GM19328 (cell line): Measurements from ENCODE around the gene PLIN5.
"Not testable (repeated sequence)": the region's sequence is repeated elsewhere in the genome, so short reads cannot be mapped to it uniquely, and the experiment has no call there.

Experiments
- ATAC-seq: cut with Tn5 transposase; IDR thresholded peaks from one replicate; pipeline ENCODE4 v1.9.1; 2021; ENCODE audit warnings: mild to moderate bottlenecking, moderate library complexity; ENCODE audit not compliant: unreplicated experiment

The PLIN5 gene

DNA sequence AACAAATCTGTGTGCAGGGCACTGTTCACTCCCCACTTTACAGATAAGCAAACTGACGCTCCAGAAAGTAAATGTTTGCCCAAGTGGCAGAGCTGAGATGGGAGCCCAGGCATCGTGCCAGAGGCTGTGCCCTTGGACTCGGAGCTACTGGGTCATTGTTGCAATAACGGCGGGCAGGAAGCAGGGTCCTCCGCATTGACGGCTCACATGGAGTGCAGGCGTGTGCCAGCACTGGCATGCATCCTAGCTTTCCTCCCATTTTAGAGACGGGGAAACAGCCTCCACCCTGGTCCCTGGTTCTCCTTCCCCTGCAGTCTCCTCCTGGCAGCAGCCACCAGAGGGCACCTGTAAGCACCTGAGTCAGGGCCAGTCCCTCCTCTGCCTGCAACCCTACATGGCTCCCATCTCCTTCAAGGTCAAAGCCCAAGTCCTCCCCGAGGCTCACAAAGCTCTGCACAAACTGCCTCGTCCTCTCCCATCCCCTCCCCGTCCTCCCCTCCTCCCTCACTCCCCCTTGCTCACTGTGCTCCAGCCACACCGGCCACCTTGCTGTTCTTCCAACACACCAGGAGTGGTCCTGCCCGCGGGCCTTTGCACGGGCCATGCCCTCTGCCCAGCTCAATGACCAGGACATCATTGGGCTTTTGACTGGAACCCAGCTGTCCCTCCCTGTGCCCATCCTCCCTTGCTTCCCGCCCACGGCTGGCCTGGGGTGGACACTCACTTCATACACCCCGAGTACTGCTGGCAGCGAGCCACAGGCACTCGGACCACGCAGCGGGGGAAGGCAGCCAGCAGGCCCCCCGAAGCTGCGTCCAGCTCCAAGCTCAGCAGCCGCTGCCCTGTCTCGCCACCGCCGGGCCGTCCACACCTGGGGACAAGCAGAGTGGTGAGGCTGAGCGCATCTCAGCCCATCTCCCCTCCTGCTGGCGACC, 12.5 kb upstream of the PLIN5 start:
- ATAC-seq: no peak

DNA sequence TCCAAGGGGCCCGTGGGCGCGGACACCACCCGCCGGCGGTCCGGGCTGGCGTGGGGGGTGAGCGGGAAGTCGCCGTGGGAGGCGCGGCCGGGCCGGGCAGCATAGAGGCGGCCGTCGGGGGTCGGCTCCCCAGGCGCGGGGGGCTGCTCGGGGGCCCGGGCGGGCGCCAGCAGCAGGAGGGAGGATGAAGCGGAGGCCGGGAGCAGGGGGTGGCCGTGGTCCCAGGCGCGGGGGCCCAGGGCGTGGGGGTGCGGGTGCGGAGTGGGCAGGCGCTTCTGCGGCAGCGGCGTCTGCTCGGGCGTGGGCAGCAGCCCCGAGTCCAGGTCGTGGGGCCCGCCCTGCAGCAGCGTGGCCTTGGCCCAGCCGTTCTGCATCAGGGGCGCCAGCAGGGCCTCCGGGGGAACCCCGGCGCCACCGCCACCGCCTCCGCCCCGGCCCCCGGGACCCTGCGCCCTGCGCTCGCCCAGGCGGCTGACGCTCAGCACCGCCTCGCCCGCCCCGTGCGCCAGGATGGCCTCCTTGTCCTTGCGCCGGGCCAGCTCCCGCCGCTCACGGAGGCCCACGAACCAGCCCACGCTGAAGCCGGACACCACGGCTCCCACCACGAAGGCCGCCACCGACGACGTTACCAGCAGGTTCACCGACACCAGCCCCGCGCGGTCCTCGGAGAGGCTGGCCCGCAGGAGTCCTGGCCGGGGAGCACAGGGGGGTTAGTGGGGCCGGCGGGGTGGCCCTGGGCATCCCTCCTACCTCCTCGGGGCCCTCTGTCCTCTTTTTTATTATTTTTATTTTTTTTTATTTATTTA, 9.0 kb upstream of the PLIN5 start:
- no peak for ATAC-seq

DNA sequence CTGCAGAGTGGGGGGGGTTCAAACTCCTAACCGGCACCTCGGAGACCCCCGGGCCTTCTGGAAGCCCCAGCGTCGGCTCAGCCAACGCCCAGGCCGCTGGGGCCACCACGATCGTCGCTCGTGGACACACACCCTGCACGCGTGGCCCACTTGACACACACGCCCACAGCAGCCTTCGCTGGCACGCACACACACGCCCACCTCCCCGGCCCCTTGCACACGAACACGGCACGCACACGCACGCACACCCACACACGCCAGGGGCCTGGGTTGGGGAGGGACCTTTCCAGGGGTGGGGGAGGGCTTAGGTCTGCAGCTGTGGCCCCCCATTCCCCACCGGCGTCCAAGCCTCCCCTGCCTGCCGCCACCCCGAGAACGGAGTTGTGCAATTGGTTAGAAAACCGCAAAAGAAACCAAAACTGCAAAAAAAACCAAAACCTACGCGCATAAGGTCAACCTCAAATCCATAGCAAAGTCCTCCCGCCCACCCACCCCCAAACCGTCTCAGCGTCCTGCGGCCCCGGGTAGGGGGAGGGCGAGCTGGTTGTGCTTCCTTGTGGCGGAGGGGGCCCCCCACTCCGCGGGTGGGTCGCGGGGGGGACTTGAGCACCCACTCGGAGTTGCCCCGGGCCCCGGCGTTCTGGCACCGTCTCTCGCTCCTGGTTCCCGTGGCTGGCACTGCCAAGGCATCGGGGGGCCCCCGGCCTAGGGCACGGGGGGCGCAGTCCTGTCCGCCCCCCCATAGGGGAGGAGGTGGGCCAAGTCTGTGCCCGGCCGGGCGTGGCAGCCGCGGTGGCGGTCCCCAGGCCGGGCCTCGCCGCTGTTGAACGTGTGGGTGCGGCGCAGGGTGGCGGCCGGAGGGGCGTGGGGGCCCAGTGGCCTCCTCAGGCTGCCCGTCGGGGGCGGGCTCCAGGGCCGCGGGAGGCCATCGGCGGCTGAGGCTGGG, 8.1 kb upstream of the PLIN5 start:
- no peak for ATAC-seq

DNA sequence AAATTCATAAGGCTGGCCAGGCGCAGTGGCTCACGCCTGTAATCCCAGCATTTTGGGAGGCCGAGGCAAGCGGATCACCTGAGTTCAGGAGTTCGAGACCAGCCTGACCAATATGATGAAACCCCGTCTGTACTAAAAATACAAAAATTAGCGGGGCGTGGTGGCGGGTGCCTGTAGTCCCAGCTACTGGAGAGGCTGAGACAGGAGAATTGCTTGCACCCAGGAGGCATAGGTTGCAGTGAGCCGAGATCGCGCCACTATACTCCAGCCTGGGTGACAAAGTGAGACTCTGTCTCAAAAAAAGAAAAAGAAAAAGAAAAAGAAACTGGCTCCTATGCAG, 6.8 kb upstream of the PLIN5 start:
- ATAC-seq: not testable (repeated sequence)

DNA sequence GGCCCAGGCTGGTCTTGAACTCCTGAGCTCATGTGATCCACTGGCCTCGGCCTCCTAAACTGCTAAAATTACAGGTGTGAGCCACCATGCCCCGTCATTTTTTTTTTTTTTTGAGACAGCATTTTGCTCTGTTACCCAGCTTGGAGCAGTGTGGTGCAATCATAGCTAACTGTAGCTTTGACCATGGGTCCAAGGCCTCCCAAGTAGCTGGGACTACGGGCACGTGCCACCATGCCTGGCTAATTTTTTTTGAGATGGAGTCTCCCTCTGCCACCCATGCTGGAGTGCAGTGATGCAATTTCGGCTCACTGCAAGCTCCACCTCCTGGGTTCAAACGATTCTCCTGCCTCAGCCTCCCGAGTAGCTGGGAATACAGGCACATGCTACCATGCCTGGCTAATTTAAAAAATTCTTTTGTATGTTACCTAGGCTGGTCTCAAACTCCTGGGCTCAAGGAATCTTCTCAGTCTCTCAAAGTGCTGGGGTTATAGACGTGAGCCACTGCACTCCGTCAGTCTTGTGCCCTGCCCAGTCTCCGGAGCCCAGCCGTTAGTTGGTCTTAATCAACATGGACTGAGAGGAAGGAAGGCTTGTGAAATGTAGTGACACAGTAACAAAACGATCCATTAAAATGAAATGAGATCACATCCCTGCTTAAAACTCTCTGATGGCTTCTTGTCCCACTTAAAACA, 6.2 kb upstream of the PLIN5 start:
- ATAC-seq: no peak

DNA sequence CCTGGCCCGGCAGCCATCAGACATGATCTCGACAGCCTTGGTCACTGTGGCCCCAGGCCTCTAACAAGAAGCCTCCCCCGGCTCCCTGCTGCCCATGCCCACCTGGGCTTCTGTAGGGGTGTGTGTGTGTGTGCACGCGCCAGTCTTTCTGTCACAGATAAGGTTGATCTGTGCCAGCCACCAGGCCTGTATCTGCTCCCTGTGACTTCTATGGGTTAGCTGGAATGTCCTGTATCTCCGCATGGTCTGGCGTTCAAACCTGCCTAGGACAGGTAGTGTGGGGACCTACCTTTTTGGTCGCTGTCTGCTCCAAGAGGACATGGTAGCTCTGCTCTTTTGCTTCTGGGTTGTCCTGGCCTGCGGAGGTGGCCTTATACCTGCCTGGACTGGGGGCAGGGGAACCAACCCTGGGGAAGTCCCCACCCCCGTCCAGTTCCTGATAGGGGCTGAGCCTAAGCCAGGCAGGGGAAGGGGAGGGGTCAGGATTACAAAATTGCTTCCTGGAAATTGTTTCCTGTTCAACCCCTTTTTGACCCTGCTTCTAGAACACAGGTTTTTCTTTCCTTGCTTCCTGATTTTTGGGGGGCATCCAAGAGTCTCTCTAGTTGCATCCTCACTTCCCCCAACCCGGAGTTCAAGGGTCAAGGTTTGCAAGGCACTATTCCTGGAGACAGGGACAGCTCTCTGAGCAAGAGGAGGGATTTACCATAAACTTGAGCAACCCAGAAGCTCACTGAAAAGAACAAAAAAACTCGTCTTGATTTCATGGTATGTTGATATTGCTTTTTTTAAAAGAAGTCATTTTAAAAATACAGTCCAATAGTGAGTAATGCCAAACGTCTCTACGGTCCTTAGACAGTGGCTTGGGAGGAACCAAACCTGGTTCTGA, 4.9 kb upstream of the PLIN5 start, which contains the start of gene LRG1:
LRG1 (minus strand) TSS at position 344 of the 889 bp plus-strand sequence; CDS start at position 321, 23 bp downstream.
- no peak for ATAC-seq

DNA sequence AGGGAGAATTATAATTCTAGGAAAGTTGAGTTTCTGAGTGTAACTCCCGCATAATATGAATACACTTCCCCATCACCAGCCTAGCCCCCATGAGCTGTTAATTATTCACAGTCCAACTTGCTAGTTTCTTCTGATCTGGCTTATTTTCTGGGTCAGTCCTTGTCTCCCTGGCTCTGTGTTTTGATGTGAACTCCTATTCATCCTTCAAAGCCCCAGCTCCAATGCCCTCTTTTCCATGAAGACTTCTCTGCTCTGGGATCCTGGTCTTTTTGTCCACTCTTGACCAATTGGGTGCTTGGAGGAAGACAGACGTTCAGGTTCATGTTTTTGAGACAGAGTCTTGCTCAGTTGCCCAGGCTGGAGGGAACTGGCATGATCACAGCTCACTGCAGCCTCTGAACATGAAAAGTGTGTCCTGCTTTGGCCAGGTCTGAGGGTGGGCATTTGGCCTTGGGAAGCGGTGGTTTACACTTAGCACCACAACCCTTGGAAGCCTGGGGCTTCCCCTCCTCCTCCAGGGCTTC, 4.2 kb upstream of the PLIN5 start:
- no peak for ATAC-seq

DNA sequence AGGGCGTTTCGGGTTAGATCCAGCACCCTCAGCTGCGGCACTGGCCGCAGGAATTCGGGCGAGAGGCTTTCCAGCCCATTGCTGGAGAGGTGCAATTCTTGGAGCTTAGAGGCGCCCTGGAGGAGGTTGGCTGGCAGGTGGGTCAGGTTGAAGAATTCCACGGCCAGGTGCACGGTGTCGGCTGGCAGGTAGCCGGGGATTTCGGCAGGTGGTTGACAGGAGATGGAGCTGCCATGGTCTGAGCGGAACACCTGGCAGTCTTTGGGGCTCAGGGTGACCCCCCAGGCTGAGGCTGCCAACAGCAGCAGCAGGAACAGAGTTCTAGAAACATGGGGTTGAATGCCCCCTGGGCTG, 3.6 kb upstream of the PLIN5 start:
- ATAC-seq: no peak

DNA sequence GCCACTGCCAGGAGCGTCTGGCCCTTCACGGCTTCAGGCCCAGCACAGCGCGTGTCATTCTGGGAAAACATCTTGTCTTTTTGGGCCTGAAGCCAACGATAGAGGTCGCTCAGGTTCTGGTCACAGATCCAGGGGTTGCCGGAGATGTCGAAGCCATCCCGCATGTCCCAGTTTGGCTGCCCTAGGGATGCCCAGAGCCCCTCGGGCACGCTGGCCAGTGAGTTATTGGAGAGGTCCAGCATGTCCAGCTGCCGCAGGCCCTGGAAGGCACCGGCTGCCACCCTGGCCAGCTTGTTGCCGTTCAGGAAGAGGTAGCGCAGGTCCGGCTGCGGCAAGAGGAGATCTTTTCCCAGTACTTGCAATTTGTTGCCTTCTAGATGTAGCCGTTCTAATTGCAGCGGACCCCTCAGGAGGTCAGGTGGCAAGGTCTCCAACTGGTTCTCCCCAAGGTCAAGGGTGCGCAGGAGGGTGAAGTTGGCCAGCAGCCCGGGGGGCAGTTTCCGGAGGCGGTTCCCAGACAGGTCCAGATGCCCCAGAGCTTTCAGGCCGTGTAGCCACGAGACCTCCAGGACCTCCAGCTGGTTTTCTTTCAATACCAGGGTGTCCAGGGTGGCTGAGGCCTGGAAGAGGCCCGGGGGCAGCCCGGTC, 3.1 kb upstream of the PLIN5 start:
- no peak for ATAC-seq

DNA sequence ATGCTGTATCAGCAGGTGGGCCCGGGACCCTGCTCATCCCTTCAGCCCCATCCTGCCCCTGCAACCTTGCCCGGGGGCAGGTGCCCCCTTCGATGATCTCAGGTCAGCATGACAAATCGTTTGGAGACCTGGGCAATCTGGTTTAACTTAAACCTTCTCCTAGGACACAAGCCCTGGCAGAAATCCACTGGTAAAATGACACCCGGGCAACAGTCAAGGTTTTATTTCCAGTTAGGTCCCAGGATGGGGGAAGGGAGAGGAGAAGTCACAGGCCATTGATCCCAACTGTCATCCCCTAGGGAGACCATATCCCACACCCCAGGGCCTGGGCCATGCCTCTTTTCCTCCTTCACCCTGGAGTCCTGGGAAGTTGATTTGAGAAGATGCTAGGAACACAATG, 1.8 kb upstream of the PLIN5 start:
- ATAC-seq: no peak

DNA sequence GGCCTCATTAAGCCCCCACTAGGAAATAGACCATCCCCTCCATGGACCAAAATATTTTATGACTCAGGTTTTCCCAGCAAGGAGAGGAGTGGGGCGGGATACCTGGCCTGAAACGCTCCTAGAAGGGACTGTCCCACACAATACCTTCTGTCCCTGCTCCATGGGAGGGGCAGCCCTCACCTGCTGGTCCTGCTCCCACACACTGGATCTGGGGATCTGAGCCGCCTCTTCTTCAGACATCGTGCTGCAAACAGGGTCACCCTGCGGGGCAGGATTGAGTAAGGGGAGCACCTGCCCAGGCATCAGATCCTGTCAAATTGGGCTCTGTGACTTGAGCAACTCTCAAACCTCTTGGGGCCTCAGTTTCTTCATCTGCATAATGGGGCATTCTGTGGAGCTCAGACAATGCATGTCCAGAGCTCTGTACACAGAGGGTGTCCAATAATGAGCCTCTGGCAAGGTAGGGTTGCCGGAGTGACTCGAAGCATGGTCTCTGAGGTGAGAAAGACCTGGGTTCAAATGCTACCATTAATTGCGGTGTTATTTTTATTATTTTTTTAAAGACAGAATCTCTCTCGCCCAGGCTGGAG, 1.1 kb downstream of the PLIN5 start:
- no peak for ATAC-seq

DNA sequence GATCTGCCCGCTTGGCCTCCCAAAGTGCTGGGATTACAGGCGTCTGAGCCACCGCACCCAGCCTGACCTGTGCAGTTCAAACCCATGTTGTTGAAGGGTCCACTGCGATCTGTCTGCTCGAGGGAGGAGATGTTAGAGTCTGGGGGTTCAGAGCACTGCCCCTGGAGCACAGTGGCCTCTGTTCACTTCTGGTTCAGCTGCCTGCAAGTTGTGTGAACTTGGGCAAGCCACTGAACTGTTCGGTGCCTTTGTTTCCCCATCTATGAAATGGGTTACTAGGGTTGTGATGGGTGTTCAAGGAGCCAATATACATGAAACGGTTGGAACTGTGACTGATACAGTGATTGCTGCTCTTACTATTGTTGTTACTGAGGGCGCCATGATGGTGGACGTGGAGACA, 1.7 kb downstream of the PLIN5 start:
- ATAC-seq: no peak

DNA sequence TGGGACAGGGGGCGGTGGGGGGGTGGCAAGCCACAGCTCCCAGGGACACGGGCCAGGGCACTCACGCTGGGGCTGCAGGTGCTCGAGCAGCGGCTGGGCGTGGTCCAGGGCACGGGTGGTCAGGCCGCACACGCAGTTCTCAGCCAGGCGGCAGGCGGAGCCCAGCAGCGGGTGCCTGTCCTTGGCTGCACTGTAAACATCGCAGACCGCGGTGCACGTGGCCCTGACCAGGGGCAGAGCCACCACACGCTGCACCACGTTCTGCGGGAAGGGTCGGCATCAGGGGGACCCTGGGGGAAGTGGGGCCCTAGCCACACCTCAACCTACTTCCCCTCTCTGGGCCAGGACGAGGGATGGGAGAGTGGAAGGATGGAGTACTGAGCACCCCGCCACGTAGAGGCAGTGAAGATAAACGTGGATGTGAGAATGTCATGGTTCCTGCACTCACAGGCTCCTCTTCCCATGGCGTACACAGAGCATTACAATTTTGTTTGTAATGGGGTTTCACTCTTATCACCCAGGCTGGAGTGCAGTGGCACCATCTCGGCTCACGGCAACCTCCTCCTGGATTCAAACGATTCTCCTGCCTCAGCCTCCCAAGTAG, 3.4 kb downstream of the PLIN5 start:
- ATAC-seq: no peak

DNA sequence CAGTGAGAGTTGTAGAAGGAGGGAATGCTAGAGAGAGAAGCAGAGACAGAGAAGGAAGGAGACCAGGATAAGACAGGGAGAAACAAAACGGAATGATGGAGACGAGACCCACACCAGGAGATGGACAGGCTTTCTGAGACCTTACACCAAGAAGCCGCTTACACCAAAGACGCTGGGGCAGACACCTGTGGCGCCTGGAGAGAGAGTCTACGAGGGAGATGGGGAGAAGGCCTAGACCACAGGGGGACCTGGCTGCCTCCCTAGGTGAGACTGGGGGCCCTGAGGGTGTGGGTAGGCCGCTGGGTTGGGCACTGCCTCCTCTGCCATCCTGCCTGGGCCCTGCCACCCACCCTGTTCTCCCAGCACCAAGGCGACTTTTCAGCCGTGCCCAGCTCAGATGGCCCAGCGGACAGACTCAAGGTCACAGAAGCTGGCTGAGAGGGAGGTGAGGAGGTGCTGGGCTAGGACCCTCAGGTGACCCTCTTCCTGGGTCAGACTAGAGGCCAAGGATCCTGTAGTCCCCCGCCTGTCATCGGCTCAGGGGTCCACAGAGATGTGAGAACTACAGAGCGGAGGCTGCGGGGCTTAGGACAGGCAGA, 5.0 kb downstream of the PLIN5 start:
- no peak for ATAC-seq

DNA sequence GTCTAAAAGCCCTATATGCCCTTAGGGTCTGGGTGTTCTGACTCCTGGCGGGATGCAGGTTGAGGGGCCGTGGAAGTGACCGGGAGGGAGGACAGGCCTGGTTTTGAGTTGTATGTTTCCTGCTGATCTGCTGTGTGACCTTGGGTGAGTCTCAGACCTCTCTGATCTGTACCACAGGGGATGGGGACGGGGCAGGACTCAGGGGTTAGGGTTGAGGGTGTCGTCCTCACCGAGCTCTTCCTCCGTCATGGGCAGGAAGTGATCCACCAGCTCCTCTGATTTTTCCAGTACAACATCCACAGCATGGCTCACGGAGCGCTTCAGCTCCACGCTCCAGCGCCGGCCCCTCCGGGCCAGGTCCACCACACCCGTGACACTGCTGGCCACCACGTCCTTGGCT, 6.2 kb downstream of the PLIN5 start:
- ATAC-seq: no peak

DNA sequence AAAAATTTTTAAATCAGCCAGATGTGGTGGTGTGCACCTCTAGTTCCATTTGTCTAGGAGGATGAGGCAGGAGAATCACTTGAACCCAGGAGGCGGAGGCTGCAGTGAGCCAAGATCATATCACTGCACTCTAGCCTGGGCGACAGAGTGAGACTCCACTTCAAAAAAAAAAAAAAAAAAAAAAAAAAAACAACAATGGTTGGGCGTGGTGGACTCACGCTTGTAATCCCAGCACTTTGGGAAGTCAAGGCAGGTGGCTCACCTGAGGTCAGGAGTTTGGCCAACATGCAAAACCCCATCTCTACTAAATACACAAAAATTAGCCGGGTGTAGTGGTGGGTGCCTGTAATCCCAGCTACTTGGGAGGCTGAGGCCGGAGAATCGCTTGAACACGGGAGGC, 7.6 kb downstream of the PLIN5 start:
- ATAC-seq: not testable (repeated sequence)

DNA sequence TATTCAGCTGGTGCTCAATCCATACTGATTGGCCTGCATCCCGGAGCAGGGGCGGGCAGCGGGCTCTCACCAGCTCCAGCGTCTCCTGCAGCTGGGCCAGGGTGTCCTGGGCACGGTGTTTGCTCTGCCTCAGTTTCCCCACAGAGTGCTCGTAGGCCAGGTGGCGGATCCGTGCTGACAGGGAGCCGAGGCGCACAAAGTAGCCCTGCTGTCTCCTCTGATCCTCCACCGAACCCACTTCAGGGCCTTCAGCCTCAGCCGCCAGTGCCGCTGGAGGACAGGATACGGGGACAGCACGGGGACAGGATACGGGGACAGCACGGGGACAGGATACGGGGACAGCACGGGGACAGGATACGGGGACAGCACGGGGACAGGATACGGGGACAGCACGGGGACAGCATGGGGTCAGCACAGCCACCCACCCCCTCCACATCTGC, 9.4 kb downstream of the PLIN5 start:
- ATAC-seq: no peak
